ENCODE results near the gene CCDC91. TPM values are rescaled to one million over a fixed set of nuclear protein-coding genes. Genes with fewer than 3 reads are reported as not detected.

The CCDC91 gene
- total RNA-seq, 1 experiment from 2014 or later: 26.9 TPM

- DNase-seq (ENCODE audit: low read depth, low spot score): no peak
- intact Hi-C loops (cut with micrococcal nuclease; ENCODE audit: unreplicated experiment) (no loop called here), in situ Hi-C loops (cut with HindIII; ENCODE audit: low pct_unique_long_range_greater_than_20kb, low sequenced_read_pairs) (no loop called here)
- Histone ChIP-seq H3K9me3 (ENCODE audit: control insufficient read depth, insufficient read depth, low read depth, low read length) (peaks cover 8% of the 10 kb centered on the region; the same call in 1 of the 2 replicates), H3K4me1 (ENCODE audit: control insufficient read depth, insufficient read depth, low read length) (no peaks in the 10 kb centered on the region), H3K27ac (ENCODE audit: low read length) (no peak overlapping the region), H3K36me3 (ENCODE audit: control insufficient read depth, insufficient read depth, low read length) (no peaks in the 10 kb centered on the region), H3K27me3 (ENCODE audit: control insufficient read depth, insufficient read depth, low read length) (no peaks in the 10 kb centered on the region), H3K4me3 (ENCODE audit: low read depth in 2 of 2, low read length in 2 of 2) (no peak overlapping the region)
- ChIA-PET POLR2A (no interaction called here), CTCF (interaction anchor here (0.7 kb wide), 1 partner anchor 892 kb away, joined by 3 read pairs; no protein-coding TSS in a partner anchor)
- no TSS peak for BruUV-seq (replicated peaks)
- ATAC-seq: no peak
- TF ChIP-seq SIN3A (IDR thresholded peaks at IDR 0.05; ENCODE audit: borderline replicate concordance, insufficient read depth, low read depth, low read length) (no peak), REST (IDR thresholded peaks at IDR 0.05; ENCODE audit: insufficient read depth in 1 of 2, low read depth in 2 of 2, low read length in 1 of 2) (no peak)
Measured at GRCh38 chr12:28316049-28316448, 125.8 kb downstream of the CCDC91 start.

- POLR2A ChIA-PET: interaction anchor here (0.7 kb wide), 1 partner anchor 116 kb away, joined by 3 read pairs; no protein-coding TSS in a partner anchor
- Histone ChIP-seq H3K9me3 (ENCODE audit: control insufficient read depth, insufficient read depth, low read depth, low read length) (peaks cover 8% of the 10 kb centered on the region; the same call in 1 of the 2 replicates), H3K27ac (ENCODE audit: low read length) (no peak overlapping the region), H3K27me3 (ENCODE audit: control insufficient read depth, insufficient read depth, low read length) (no peaks in the 10 kb centered on the region), H3K36me3 (ENCODE audit: control insufficient read depth, insufficient read depth, low read length) (no peaks in the 10 kb centered on the region), H3K4me3 (ENCODE audit: low read depth in 2 of 2, low read length in 2 of 2) (no peak overlapping the region), H3K4me1 (ENCODE audit: control insufficient read depth, insufficient read depth, low read length) (no peaks in the 10 kb centered on the region)
- intact Hi-C loops (cut with micrococcal nuclease; ENCODE audit: unreplicated experiment): no loop called here
- DNase-seq (ENCODE audit: low read depth, low spot score) (no peak), ATAC-seq (no peak)
- in situ Hi-C loops (cut with HindIII; ENCODE audit: low pct_unique_long_range_greater_than_20kb, low sequenced_read_pairs): no loop called here
- no peak for TF ChIP-seq CTCF (IDR thresholded peaks at IDR 0.05)
- TF ChIP-seq POLR2AphosphoS5 (IDR thresholded peaks at IDR 0.05; ENCODE audit: low read depth, low read length): no peak
- TF ChIP-seq TCF7L2 (IDR thresholded peaks at IDR 0.05; ENCODE audit: low read depth, low read length): no peak
- no TSS peak for BruUV-seq (replicated peaks)
- CTCF ChIA-PET: no interaction called here
Measured at GRCh38 chr12:28318273-28318672, 128.0 kb downstream of the CCDC91 start.

GRCh38 chr12:28320353-28320752, 130.1 kb downstream of the CCDC91 start:
- Histone ChIP-seq H3K27me3 (ENCODE audit: control insufficient read depth, insufficient read depth, low read length) (no peaks in the 10 kb centered on the region), H3K9me3 (ENCODE audit: control insufficient read depth, insufficient read depth, low read depth, low read length) (peaks cover 8% of the 10 kb centered on the region; the same call in 1 of the 2 replicates), H3K36me3 (ENCODE audit: control insufficient read depth, insufficient read depth, low read length) (no peaks in the 10 kb centered on the region), H3K4me3 (ENCODE audit: low read depth in 2 of 2, low read length in 2 of 2) (no peak overlapping the region), H3K27ac (ENCODE audit: low read length) (no peak overlapping the region), H3K4me1 (ENCODE audit: control insufficient read depth, insufficient read depth, low read length) (no peaks in the 10 kb centered on the region)
- ATAC-seq: no peak
- ChIA-PET CTCF (no interaction called here), POLR2A (no interaction called here)
- intact Hi-C loops (cut with micrococcal nuclease; ENCODE audit: unreplicated experiment): no loop called here
- BruUV-seq (replicated peaks): no TSS peak
- in situ Hi-C loops (cut with HindIII; ENCODE audit: low pct_unique_long_range_greater_than_20kb, low sequenced_read_pairs): no loop called here
- no peak for TF ChIP-seq REST (IDR thresholded peaks at IDR 0.05; ENCODE audit: insufficient read depth in 1 of 2, low read depth in 2 of 2, low read length in 1 of 2)
- TF ChIP-seq SIN3A (IDR thresholded peaks at IDR 0.05; ENCODE audit: borderline replicate concordance, insufficient read depth, low read depth, low read length): no peak
- no peak for TF ChIP-seq POLR2AphosphoS5 (IDR thresholded peaks at IDR 0.05; ENCODE audit: low read depth, low read length)
- TF ChIP-seq TCF7L2 (IDR thresholded peaks at IDR 0.05; ENCODE audit: low read depth, low read length): no peak
- no peak for TF ChIP-seq CTCF (IDR thresholded peaks at IDR 0.05)
- no peak for DNase-seq (ENCODE audit: low read depth, low spot score)
